CD4-positive, alpha-beta T cell treated with Interleukin-15 for 1 hour (primary cell): ENCODE measurements around the gene SPEM2.

ENCODE experiments used
- DNase-seq: peaks from one replicate; pipeline ENCODE4 v3.0.0-alpha.2; 2020

Gene SPEM2

GRCh38 chr17:7403977-7404736 is 21.3 kb upstream of the SPEM2 start, which contains the start of gene TMEM256:
Gene TMEM256, minus strand, starts transcription at chr17:7404097. Its CDS starts 13 bp downstream, at chr17:7404084.
- peak; percentile 97 for DNase-seq

GRCh38 chr17:7404737-7405349 is 20.6 kb upstream of the SPEM2 start:
- peak; percentile 75 for DNase-seq

- DNase-seq, result no peak
Measured at GRCh38 chr17:7405350-7406234, 19.8 kb upstream of the SPEM2 start.

- no peak for DNase-seq
Measured at GRCh38 chr17:7406235-7406825, 19.1 kb upstream of the SPEM2 start.

GRCh38 chr17:7407082-7407481 is 18.3 kb upstream of the SPEM2 start:
- no peak for DNase-seq

- DNase-seq, result no peak
Measured at GRCh38 chr17:7407485-7408251, 17.7 kb upstream of the SPEM2 start, which contains the start of gene NLGN2. Gene NLGN2, plus strand, starts transcription at chr17:7407845. Its CDS starts 411 bp downstream, at chr17:7408256.

GRCh38 chr17:7408252-7408727 is 17.1 kb upstream of the SPEM2 start:
- DNase-seq, result peak; percentile 44

- no peak for DNase-seq
Measured at GRCh38 chr17:7408863-7409262, 16.6 kb upstream of the SPEM2 start.

- DNase-seq, result no peak
Measured at GRCh38 chr17:7409716-7410115, 15.7 kb upstream of the SPEM2 start.

- no peak for DNase-seq
Measured at GRCh38 chr17:7410634-7411426, 14.6 kb upstream of the SPEM2 start.

GRCh38 chr17:7411427-7411750 is 14.0 kb upstream of the SPEM2 start:
- DNase-seq, result no peak

GRCh38 chr17:7413346-7413985 is 11.9 kb upstream of the SPEM2 start:
- no peak for DNase-seq

GRCh38 chr17:7414837-7415236 is 10.6 kb upstream of the SPEM2 start:
- DNase-seq, result no peak

GRCh38 chr17:7415784-7416183 is 9.6 kb upstream of the SPEM2 start:
- no peak for DNase-seq

- DNase-seq, result no peak
Measured at GRCh38 chr17:7416323-7416722, 9.1 kb upstream of the SPEM2 start.

- no peak for DNase-seq
Measured at GRCh38 chr17:7417056-7417655, 8.3 kb upstream of the SPEM2 start.

- DNase-seq, result no peak
Measured at GRCh38 chr17:7418472-7419152, 6.8 kb upstream of the SPEM2 start.

GRCh38 chr17:7419819-7420610 is 5.4 kb upstream of the SPEM2 start, which contains the start of gene SPEM1:
Gene SPEM1, plus strand, starts transcription at chr17:7420324. Its CDS starts 61 bp downstream, at chr17:7420385.
- no peak for DNase-seq

GRCh38 chr17:7421186-7421585 is 4.2 kb upstream of the SPEM2 start:
- no peak for DNase-seq
